GM18868 (cell line): ENCODE results near the gene AP4M1.

Experiments used
- ATAC-seq: cut with Tn5 transposase; IDR thresholded peaks from one replicate; pipeline ENCODE4 v1.9.1; 2021; ENCODE audit warnings: mild to moderate bottlenecking, moderate library complexity; ENCODE audit not compliant: unreplicated experiment

Gene AP4M1

GRCh38 chr7:100101016-100101862, at the start of gene AP4M1, which contains the start of gene MCM7:
Gene AP4M1, plus strand, starts transcription at chr7:100101643. Its CDS starts 72 bp downstream, at chr7:100101715.
Gene MCM7, minus strand, starts transcription at chr7:100101397. Its CDS starts 103 bp downstream, at chr7:100101294.
- ATAC-seq, result peak; percentile 82

- no peak for ATAC-seq
Measured at GRCh38 chr7:100053215-100053614, 48.2 kb upstream of the AP4M1 start.

GRCh38 chr7:100057006-100057405, 44.4 kb upstream of the AP4M1 start:
- no peak for ATAC-seq

DNA sequence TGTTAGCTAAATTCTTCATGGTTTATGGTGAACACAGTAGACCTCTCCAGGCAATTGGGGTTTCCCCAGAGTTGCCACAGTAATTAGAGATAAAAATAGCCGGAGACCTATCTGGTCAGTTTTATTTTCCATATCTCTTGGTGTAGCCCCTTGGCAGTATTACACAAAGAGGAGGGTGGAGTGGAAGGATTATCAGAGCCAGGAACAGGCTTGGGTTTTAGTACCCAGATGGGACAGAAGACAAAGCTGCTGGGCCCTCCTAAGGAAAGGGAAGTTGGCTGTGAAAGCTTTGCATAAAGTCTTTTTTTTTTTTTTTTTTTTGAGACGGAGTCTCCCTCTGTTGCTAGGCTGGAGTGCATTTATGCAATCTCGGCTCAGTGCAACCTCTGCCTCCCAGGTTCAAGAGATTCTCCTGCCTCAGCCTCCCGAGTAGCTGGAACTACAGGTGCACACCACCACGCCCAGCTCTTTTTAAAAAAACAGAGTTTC, 42.1 kb upstream of the AP4M1 start:
- ATAC-seq, result no peak

DNA sequence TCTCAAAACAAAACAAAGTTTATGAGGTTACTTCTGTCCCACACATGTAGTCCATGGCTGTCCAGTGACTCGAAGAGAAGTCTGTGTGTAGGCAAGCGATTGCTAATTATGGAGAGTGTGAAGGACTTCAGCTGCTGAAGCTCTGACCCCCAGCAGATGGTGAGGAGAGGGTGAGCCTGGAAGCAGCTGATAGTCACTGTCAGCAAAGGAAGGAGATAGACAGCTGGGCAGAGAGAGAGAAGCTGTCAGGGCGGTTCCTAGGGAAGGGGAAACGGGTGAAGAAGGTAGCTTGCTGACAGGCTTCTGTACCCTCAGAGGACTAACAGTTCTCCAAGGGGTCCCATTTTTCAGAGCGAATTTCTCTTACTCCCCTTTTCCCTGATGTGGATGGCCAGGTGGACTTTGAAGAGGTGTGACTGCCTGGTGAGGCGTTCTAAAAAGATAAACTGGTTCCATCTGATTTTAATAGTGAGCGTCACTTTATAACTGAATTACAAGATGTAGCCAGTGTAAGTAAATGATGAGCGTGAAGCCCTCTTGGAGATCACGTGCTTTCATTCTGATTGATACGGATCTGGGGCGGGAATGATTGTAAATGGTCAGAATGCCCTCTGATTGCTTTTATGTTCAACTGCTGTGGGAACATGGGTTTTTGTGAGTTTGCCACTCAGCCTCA, 39.8 kb upstream of the AP4M1 start:
- no peak for ATAC-seq

- ATAC-seq, result no peak
Measured at GRCh38 chr7:100063376-100063775, 38.1 kb upstream of the AP4M1 start.

DNA sequence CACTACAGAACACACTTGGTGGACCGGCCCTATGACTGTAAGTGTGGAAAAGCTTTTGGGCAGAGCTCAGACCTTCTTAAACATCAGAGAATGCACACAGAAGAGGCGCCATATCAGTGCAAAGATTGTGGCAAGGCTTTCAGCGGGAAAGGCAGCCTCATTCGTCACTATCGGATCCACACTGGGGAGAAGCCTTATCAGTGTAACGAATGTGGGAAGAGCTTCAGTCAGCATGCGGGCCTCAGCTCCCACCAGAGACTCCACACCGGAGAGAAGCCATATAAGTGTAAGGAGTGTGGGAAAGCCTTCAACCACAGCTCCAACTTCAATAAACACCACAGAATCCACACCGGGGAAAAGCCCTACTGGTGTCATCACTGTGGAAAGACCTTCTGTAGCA, 37.3 kb upstream of the AP4M1 start:
- no peak for ATAC-seq

DNA sequence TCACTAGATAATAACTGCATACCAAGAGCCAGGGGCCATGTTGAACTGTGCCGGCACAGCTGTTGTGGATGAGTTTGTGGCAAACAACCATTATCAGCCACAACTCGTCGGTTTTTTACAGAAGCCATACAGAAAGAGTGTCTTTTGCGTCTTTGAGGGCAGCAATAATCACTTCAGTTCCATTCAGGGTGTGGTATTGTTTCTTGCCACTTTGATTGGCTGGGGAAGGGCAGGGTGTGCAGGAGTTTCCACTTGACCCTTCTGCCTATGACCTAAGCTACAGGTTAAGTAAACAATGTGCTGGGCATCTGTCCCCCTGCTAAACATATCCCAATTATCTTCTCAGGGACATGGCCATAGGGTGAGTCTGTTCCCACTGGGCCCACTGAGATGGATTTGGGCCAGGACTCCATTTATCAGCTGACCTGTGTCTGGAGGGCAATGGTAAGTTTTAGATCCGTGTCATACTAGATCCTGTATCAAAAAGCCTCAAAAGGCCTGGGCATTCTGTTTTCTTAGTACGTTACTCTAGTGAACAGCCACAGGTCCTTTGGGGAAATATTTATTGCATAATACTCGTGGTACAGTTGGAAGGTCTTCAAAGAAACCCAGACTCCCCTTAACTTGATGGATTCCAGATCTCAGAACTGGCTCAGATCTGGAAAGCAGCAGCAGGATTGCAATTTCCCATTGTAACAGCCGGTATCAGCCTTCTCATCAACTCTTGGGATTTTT, 35.8 kb upstream of the AP4M1 start:
- ATAC-seq, result no peak

DNA sequence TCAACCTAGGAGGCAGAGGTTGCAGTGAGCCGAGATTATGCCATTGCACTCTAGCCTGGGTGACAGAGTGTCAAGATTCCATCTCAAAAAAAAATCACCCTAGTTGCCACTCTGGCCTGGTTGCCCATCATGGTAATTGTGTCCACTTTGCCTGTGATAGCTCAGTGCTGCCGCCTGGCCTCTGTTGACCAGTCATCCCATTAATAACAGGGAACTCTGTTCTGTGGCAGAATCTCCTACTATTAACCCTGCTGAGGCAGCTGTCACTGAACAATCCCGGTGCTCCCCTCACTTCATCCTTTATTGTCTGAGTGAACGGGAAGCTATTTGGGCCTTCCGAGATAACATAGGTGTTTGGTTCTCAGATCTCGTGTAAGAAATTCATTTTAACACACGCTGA, 34.5 kb upstream of the AP4M1 start:
- ATAC-seq, result no peak

GRCh38 chr7:100069991-100070390, 31.5 kb upstream of the AP4M1 start:
- ATAC-seq, result no peak

- ATAC-seq, result no peak
Measured at GRCh38 chr7:100071018-100071723, 30.3 kb upstream of the AP4M1 start.

- no peak for ATAC-seq
Measured at GRCh38 chr7:100072462-100072861, 29.0 kb upstream of the AP4M1 start.

- no peak for ATAC-seq
Measured at GRCh38 chr7:100074841-100075240, 26.6 kb upstream of the AP4M1 start.

- ATAC-seq, result no peak
Measured at GRCh38 chr7:100075418-100075817, 26.0 kb upstream of the AP4M1 start.

DNA sequence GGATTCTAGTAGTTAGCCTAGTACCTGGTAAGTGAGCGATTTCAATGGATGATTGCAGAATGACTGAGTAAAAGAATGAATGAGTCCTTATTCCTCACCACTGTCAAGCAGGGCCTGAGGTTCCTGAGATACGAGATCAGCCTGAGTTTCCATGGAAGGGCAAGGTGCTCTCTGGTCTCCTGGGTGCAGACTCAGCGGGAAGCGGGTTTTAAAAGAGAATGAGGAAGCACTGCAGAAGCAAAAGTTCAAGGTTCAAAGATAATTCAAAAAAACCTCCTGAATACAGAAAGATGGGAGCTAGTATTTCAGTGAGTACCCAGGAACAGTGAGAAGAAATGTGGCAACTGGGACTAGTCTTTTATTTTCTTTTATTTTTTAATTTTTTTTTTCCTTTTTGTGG, 24.2 kb upstream of the AP4M1 start:
- ATAC-seq, result no peak

- ATAC-seq, result no peak
Measured at GRCh38 chr7:100079024-100079560, 22.4 kb upstream of the AP4M1 start.

DNA sequence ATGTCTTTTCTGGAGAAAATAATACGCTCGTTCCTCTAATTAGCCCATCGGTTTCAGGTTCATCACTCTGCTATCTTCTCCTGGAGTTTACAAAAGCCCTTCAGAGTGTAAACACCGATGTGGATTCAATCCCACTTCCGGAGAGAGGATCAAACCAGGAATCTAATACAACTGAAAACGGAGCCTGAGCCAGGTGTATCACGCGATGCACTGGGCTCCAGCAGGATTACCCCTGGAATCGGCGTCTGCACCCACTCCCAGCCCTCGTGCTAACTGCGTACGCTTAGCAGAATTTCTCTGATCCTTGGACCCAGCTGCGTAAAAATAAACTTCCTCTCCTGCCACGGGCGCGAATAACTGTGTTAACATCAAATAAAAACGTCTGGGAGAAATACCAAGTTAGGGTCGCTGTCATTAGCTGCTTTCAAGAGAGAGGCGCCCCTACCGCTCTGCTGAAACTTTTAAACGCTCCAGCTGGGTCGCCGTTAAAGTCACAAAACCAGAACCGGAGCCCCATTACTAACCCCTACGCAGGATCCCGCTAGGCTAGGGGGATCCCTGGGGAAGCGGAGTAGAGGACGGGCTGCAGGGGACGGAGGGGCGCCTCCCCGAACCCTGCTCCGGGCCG, 20.4 kb upstream of the AP4M1 start:
- no peak for ATAC-seq

DNA sequence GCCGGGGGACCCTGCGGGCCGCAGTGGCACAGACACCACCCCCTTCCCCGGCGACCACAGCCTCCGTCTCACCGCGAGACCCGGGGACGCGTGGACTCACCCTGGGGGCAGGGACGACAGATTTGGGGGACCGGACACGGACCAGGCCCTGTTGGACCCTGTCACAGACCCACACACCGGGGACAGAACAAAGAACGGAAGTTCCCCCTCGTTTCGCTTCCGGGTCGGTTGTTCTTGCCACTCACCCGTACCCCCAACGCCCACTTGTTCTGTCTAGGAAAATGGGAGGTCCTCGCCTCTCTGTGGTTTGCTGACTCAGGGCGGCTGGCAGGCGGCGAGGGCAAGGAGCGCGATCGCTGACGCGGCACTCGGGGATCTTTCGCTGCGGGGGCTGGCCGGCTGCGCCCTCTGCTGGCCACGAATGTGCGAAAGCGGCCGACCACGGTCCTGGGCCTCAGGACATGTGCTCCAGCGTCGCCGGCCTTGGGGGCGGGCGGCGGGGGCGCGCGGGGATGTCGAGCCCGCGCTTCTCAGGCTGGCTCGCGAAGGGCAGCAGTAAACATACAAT, 19.8 kb upstream of the AP4M1 start, which contains the start of gene ZNF3:
Gene ZNF3, minus strand, starts transcription at position 189 of the 568 bp plus-strand sequence. CDS start 4,366 bp downstream, outside the sequence.
- ATAC-seq, result peak; percentile 81

DNA sequence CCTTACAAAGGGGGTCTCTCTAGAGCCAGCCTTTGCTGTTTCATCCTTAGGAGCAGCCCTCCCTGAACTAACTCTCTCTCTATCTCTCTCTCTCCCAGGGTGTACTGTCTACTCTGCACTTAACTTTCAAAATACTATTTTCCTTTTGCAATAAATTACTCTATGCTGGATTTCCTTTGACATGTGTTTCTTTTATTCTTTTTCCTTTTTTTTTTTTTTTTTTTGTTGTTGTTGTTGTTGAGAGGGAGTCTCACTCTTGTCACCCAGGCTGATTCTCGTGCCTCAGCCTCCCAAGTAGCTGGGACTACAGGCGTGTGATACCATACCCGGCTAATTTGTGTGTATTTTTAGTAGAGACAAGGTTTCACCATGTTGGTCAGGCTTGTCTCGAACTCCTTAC, 18.5 kb upstream of the AP4M1 start:
- ATAC-seq, result no peak
